WTC11 (cell line): Measurements from ENCODE around the gene ZNF823. TPM values are rescaled to one million over a fixed set of nuclear protein-coding genes. Genes with fewer than 3 reads are reported as not detected.

Source experiments
- ATAC-seq: fragments of 200-7000 bp; cut with Tn5 transposase; 2 replicates; pipeline ENCODE4 v1.10.0; 2021; ENCODE audit warnings: mild to moderate bottlenecking, moderate library complexity
- CTCF ChIA-PET: fragments of 300-600 bp; sonication (Branson Sonifier 250); formaldehyde crosslinking; loops from one replicate; lab custom pipeline; 2021; ENCODE audit warnings: antibody characterized with exemption; lab: Charles Lee
- POLR2A ChIA-PET: fragments of 350-600 bp; sonication (Branson Sonifier 250); formaldehyde crosslinking; loops from one replicate; lab custom pipeline; 2021; ENCODE audit warnings: antibody characterized with exemption; lab: Charles Lee
- DNase-seq: peaks from one replicate; pipeline ENCODE4 v3.0.0; 2021; ENCODE audit warnings: low spot score
- H3K27ac Mint-ChIP-seq: 2 replicates; pipeline ENCODE4 v1.8.0; 2021; ENCODE audit warnings: mixed read lengths
- H3K27me3 Mint-ChIP-seq: 2 replicates; pipeline ENCODE4 v1.8.0; 2021; ENCODE audit warnings: low read depth, mild to moderate bottlenecking, moderate library complexity, mixed read lengths
- H3K36me3 Mint-ChIP-seq: 2 replicates; pipeline ENCODE4 v1.8.0; 2021; ENCODE audit warnings: mixed read lengths
- H3K4me1 Mint-ChIP-seq: 2 replicates; pipeline ENCODE4 v1.8.0; 2022; ENCODE audit warnings: mixed read lengths
- H3K4me3 Mint-ChIP-seq: 2 replicates; pipeline ENCODE4 v1.8.0; 2021; ENCODE audit warnings: mild to moderate bottlenecking, moderate library complexity, mixed read lengths
- H3K9me3 Mint-ChIP-seq: 2 replicates; pipeline ENCODE4 v1.8.0; 2021; ENCODE audit warnings: mixed read lengths
- AFF4 ChIP-seq: sonication (generic); formaldehyde crosslinking; IDR thresholded peaks from 2 replicates; pipeline ENCODE4 v1.8.1; 2023; ENCODE audit warnings: mild to moderate bottlenecking, missing genetic modification reagents, borderline replicate concordance
- CREM ChIP-seq: sonication (generic); formaldehyde crosslinking; IDR thresholded peaks from 2 replicates; pipeline ENCODE4 v1.8.1; 2022; ENCODE audit warnings: mild to moderate bottlenecking, missing genetic modification reagents, moderate library complexity
- E2F4 ChIP-seq: sonication (generic); formaldehyde crosslinking; IDR thresholded peaks from 2 replicates; pipeline ENCODE4 v1.8.1; 2022; ENCODE audit warnings: low read depth, mild to moderate bottlenecking, moderate library complexity, missing genetic modification reagents, borderline replicate concordance
- ESRRA ChIP-seq: sonication (generic); formaldehyde crosslinking; IDR thresholded peaks from 2 replicates; pipeline ENCODE4 v1.8.1; 2022; ENCODE audit warnings: mild to moderate bottlenecking, missing genetic modification reagents, borderline replicate concordance
- FOXP4 ChIP-seq: sonication (generic); formaldehyde crosslinking; IDR thresholded peaks from 2 replicates; pipeline ENCODE4 v1.8.0; 2022; ENCODE audit warnings: mild to moderate bottlenecking, missing genetic modification reagents
- GABPB1 ChIP-seq: sonication (generic); formaldehyde crosslinking; IDR thresholded peaks from 2 replicates; pipeline ENCODE4 v1.8.1; 2023; ENCODE audit warnings: mild to moderate bottlenecking, missing genetic modification reagents
- MAX ChIP-seq: sonication (generic); formaldehyde crosslinking; IDR thresholded peaks from 2 replicates; pipeline ENCODE4 v1.8.0; 2022; ENCODE audit warnings: mild to moderate bottlenecking, missing genetic modification reagents
- PRDM15 ChIP-seq: sonication (generic); formaldehyde crosslinking; IDR thresholded peaks from 2 replicates; pipeline ENCODE4 v1.8.0; 2022; ENCODE audit warnings: missing genetic modification reagents
- PREB ChIP-seq: sonication (generic); formaldehyde crosslinking; IDR thresholded peaks from 2 replicates; pipeline ENCODE4 v1.8.1; 2022; ENCODE audit warnings: mild to moderate bottlenecking, missing genetic modification reagents, moderate library complexity, borderline replicate concordance
- SOX15 ChIP-seq: fragments of 250-450 bp; sonication (Bioruptor Pico); IDR thresholded peaks from 2 replicates; pipeline ENCODE4 v1.9.0; 2021; ENCODE audit warnings: mild to moderate bottlenecking
- ZNF263 ChIP-seq: sonication (generic); formaldehyde crosslinking; IDR thresholded peaks from 2 replicates; pipeline ENCODE4 v1.8.1; 2022; ENCODE audit warnings: low read depth, mild to moderate bottlenecking, moderate library complexity, missing genetic modification reagents
- ZSCAN18 ChIP-seq: fragments of 250-450 bp; sonication (Bioruptor Pico); IDR thresholded peaks from 2 replicates; pipeline ENCODE4 v2.1.2; 2022; ENCODE audit warnings: mild to moderate bottlenecking, moderate library complexity
- total RNA-seq: library from RNA; stranded (reverse); gene quantifications from 3 replicates; pipeline ENCODE4 v1.2.3, GENCODE V29; 2021

Gene ZNF823
- total RNA-seq, 1 experiment from 2014 or later = 5.4 TPM

GRCh38 chr19:11787536-11787935 is 48.8 kb upstream of the ZNF823 start:
- Mint-ChIP-seq H3K27ac (no peak overlapping the region), H3K27me3 (peaks cover 27% of the 10 kb centered on the region), H3K9me3 (peaks cover 32% of the 10 kb centered on the region), H3K36me3 (peaks cover 3% of the 10 kb centered on the region; the same call in 1 of the 2 replicates), H3K4me3 (no peak overlapping the region), H3K4me1 (no peaks in the 10 kb centered on the region)
- CTCF ChIA-PET = no interaction called here
- ATAC-seq (no peak), DNase-seq (no peak)
- POLR2A ChIA-PET = no interaction called here
- TF ChIP-seq SOX15 (no peak), ESRRA (CRISPR knock-in tag) (no peak), GABPB1 (CRISPR knock-in tag) (no peak), PREB (CRISPR knock-in tag) (no peak), FOXP4 (CRISPR knock-in tag) (no peak)

- ChIA-PET POLR2A (no interaction called here), CTCF (no interaction called here)
Observed at GRCh38 chr19:11784356-11784755, 45.6 kb upstream of the ZNF823 start.

GRCh38 chr19:11783767-11784166 is 45.0 kb upstream of the ZNF823 start:
- no peak for DNase-seq
- Mint-ChIP-seq H3K36me3 (peaks cover 30% of the 10 kb centered on the region), H3K27ac (no peak overlapping the region), H3K4me3 (no peak overlapping the region), H3K27me3 (peaks cover 25% of the 10 kb centered on the region), H3K4me1 (peaks cover 2% of the 10 kb centered on the region; the same call in 1 of the 2 replicates), H3K9me3 (peaks cover 47% of the 10 kb centered on the region)
- TF ChIP-seq ZNF263 (CRISPR knock-in tag) (no peak), ZSCAN18 (CRISPR knock-in tag) (no peak), CREM (CRISPR knock-in tag) (no peak), PREB (CRISPR knock-in tag) (no peak), AFF4 (CRISPR knock-in tag) (no peak), E2F4 (CRISPR knock-in tag) (no peak), PRDM15 (CRISPR knock-in tag) (no peak)
- ChIA-PET POLR2A (no interaction called here), CTCF (no interaction called here)
- no peak for ATAC-seq

More at GRCh38 chr19:11784356-11784755, 45.6 kb upstream of the ZNF823 start:
- H3K9me3 Mint-ChIP-seq = peaks cover 51% of the 10 kb centered on the region
- no peak for TF ChIP-seq MAX (CRISPR knock-in tag)
- TF ChIP-seq, all 79 proteins: peak for 0
- no peak for ATAC-seq
- no peak overlapping the region for H3K27ac Mint-ChIP-seq
- H3K4me3 Mint-ChIP-seq = no peak overlapping the region
- peaks cover 25% of the 10 kb centered on the region for H3K36me3 Mint-ChIP-seq
- DNase-seq = no peak
- peaks cover 31% of the 10 kb centered on the region for H3K27me3 Mint-ChIP-seq
- H3K4me1 Mint-ChIP-seq = no peaks in the 10 kb centered on the region
